Omental fat pad (tissue), 4 donors: ENCODE measurements around the gene VSIG1. TPM values are rescaled to one million over a fixed set of nuclear protein-coding genes. Genes with fewer than 3 reads are reported as not detected.
A peak's percentile ranks its signal among the peaks of the same experiment; 100 is the strongest.

Experiments used
- ATAC-seq: fragments of 150-250 bp; one replicate; pipeline ENCODE4 v1.9.1; 2016; ENCODE audit warnings: mild to moderate bottlenecking, moderate library complexity; ENCODE audit not compliant: low FRiP score
- DNase-seq: peaks from one replicate; pipeline ENCODE4 v3.0.0-alpha.2; 2019; ENCODE audit warnings: low spot score
- total RNA-seq, 4 donors: library from RNA; depleted of rRNA; stranded (reverse); fragments of >200 nt; gene quantifications; one replicate each; pipeline ENCODE4 v1.1.0, GENCODE V29; 2016
- TF ChIP-seq, protein P1 (sequence below), 3 donors: fragments of 450-650 bp; IDR thresholded peaks; one replicate each; pipeline ENCODE4 v1.5.1; 2016 to 2017; ENCODE audit warnings: antibody characterized with exemption in 3 of 3, mild to moderate bottlenecking in 3 of 3, moderate library complexity in 2 of 3

Gene VSIG1
- total RNA-seq, 4 donors from 2014 or later, result 0.19 TPM; not detected in 3

DNA sequence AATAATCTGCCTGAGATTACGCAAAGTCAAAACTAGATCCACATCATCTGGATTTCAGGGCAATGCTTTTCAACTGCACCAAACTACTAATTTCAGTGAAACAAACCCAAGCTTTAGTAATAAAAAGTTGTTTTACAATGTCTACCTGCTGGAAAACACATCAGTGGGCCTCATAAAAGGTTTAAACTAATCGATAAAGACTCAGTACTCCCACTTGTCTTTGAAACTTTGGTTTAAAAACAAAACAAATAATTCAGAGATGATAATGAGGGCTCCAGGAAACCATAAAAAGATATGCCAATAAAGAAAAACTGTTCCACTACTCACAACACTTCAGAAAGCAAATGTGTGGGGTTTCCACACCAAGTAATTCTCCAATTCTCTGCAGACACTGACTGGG lies 36.2 kb downstream of the VSIG1 start:
- no peak for ATAC-seq
- DNase-seq, result no peak
- TF ChIP-seq, protein P1, sequence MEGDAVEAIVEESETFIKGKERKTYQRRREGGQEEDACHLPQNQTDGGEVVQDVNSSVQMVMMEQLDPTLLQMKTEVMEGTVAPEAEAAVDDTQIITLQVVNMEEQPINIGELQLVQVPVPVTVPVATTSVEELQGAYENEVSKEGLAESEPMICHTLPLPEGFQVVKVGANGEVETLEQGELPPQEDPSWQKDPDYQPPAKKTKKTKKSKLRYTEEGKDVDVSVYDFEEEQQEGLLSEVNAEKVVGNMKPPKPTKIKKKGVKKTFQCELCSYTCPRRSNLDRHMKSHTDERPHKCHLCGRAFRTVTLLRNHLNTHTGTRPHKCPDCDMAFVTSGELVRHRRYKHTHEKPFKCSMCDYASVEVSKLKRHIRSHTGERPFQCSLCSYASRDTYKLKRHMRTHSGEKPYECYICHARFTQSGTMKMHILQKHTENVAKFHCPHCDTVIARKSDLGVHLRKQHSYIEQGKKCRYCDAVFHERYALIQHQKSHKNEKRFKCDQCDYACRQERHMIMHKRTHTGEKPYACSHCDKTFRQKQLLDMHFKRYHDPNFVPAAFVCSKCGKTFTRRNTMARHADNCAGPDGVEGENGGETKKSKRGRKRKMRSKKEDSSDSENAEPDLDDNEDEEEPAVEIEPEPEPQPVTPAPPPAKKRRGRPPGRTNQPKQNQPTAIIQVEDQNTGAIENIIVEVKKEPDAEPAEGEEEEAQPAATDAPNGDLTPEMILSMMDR (IDR thresholded peaks at IDR 0.05), result no peak

DNA sequence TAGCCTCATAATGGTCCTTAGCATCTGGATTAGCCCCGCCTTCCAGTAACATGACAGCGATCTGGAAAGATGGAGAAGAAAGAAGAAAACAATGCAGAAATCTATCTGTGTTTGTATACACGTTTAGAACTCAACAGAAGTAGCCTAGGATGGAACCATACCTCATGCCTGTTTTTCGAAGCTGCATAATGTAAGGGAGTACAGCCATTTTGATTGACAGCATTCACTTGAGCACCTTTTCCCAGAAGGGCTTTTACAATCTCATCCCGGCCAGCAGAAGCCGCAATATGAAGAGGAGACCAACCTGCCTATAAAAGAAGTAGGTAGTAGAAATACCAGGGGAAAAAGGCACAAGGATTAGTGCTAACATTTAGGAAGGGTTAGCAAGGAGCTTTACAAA lies 42.9 kb downstream of the VSIG1 start:
- ATAC-seq, result no peak
- TF ChIP-seq, protein P1 (IDR thresholded peaks at IDR 0.05), result no peak
- DNase-seq, result no peak

DNA sequence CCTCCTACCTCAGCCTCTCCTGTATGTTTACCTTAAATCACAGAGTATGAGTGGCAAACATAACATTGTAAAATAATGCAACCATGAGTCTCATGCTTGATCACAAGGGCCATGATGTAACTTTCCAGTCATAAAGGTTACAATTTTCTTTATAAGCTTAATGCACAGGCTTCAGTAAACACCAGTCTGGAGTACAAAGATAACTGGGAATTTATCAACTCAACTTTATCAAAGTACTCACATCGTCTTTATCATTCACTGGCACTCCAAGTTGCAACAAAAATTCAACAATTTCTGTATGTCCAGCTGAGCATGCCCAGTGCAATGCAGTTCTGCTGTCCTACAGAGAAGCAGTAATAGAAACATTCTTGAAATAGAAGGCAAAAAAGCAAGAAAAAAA lies 43.6 kb downstream of the VSIG1 start:
- no peak for DNase-seq
- TF ChIP-seq, protein P1 (IDR thresholded peaks at IDR 0.05), result no peak
- no peak for ATAC-seq

DNA sequence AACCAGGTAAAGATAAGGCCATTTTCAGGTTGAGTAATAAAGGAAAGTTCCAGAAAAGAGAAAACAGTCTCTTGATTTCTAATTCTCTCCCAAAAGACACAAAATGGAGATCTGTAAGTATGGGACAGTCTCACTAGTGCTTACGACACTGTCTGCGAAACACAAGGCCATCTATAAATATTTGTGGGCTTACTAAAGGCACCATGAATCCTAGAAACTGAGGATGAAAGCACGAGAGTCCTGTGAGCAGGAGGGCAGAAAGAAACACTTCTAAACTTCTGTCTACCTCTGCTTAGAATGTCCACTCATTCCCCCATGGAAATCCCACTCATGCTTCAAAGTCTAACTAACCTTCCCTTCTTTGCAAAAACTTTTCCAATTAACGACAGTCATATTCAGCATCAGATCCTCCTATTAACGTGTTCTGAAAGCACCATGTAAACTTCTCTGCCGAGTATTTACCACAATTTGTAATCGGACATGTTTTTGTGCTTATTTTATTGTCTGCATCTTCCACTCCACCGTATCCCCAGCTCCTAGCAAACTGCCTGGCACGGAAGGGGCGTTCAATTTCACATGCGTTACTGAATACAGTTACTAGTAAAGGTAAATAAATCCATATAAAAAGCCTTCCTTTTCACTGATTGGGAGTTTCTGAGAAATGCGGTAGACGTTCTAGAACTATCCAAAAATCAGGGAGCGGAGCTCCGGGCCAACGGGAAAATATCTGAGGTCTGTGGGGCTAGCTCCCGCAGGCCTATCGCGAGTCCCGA lies 45.8 kb downstream of the VSIG1 start:
- DNase-seq, result no peak
- no peak for ATAC-seq
- TF ChIP-seq, protein P1 (IDR thresholded peaks at IDR 0.05), result no peak

DNA sequence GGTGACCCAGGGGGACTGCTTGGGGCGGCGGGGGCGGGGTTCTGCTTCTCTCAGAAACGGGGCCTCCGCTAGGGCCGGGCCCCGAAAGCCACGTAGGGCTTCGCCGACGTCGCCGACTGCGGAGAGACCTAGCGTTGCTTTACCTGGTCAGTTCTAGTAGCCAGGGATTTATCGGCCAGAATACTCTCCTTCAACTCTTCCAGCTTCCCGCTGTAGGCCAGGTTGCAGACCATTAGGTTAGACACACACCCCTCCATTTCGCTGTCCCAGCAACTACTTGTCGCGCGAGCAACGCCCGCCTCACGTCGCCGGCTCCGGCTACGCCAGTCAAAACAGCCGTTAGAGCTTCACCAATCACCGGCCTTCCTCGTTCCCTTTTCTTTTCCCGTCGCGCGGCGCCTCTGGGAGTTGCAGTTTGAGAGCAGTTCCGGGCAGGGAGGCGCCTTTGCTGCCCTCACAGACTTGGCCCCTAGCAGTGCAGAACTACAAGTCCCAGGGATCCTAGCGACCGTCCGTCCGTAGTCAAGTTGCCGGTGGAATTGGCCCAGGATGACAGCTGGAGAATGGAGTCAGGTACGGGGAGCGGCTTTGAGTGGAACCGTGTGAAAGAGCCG lies 46.5 kb downstream of the VSIG1 start, which contains the start of the genes ATG4A and PSMD10:
ATG4A (plus strand) TSS at position 515 of the 614 bp plus-strand sequence; CDS start at position 564, 49 bp downstream.
PSMD10 (minus strand) TSS at position 279 of the 614 bp plus-strand sequence; CDS start at position 257, 22 bp downstream.
- ATAC-seq (peak; percentile 96), DNase-seq (peak; percentile 70)
- TF ChIP-seq, protein P1 (IDR thresholded peaks at IDR 0.05), result no peak

DNA sequence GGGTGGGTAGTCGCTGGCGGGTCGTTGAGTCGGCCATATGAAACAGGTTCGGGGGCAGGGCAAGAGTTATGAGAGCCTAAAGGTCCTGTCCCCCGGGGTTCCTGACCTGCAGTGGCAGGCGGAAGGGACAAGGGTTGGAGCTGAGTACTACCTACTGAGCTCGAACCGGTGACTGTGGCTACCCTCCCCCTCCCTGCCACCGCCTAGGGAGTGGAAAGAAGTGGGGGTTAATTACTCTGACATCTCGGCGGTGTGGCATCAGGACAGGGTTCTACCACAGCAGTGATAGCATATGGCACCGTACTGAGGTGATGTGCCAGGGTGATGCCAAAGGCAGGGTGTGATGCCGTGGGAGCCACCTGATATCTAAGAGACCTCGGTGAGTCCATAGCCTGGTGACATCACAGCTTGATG lies 47.0 kb downstream of the VSIG1 start:
- DNase-seq, result no peak

More for the DNA sequence above, 47.0 kb downstream of the VSIG1 start:
- ATAC-seq, result peak; percentile 43
- TF ChIP-seq, protein P1 (IDR thresholded peaks at IDR 0.05), result no peak
